ENCODE measurements around the gene CMBL. TPM values are rescaled to one million over a fixed set of nuclear protein-coding genes. Genes with fewer than 3 reads are reported as not detected.

CMBL gene
- total and polyA plus RNA-seq, 2 experiments from 2014 or later, result 1.3 to 3.9 TPM

- Histone ChIP-seq H3K36me3 (no peaks in the 10 kb centered on the region), H3K27me3 (peaks cover 4% of the 10 kb centered on the region), H3K4me1 (ENCODE audit: low read depth) (no peaks in the 10 kb centered on the region), H3K27ac (no peak overlapping the region), H3K4me3 (no peak overlapping the region), H3K9me3 (ENCODE audit: low read depth) (no peaks in the 10 kb centered on the region)
- TF ChIP-seq CTCF (IDR thresholded peaks at IDR 0.05; ENCODE audit: low read depth, low read length), result no peak
- no peak for DNase-seq (ENCODE audit: low read depth in 1 of 2, low spot score in 1 of 2)
Measured at GRCh38 chr5:10310066-10310779, 2.5 kb upstream of the CMBL start.

GRCh38 chr5:10308844-10309243 lies 1.1 kb upstream of the CMBL start:
- Histone ChIP-seq H3K36me3 (no peaks in the 10 kb centered on the region), H3K9me3 (ENCODE audit: low read depth) (no peaks in the 10 kb centered on the region), H3K4me1 (ENCODE audit: low read depth) (no peaks in the 10 kb centered on the region), H3K27ac (no peak overlapping the region), H3K4me3 (no peak overlapping the region), H3K27me3 (peaks cover 4% of the 10 kb centered on the region)
- DNase-seq (ENCODE audit: low read depth in 1 of 2, low spot score in 1 of 2), result no peak
- no peak for TF ChIP-seq CTCF (IDR thresholded peaks at IDR 0.05; ENCODE audit: low read depth, low read length)

GRCh38 chr5:10306806-10307205 lies 896 bp downstream of the CMBL start:
- Histone ChIP-seq H3K36me3 (no peaks in the 10 kb centered on the region), H3K27ac (no peak overlapping the region), H3K4me3 (no peak overlapping the region), H3K4me1 (ENCODE audit: low read depth) (no peaks in the 10 kb centered on the region), H3K27me3 (peaks cover 4% of the 10 kb centered on the region), H3K9me3 (ENCODE audit: low read depth) (no peaks in the 10 kb centered on the region)
- no peak for DNase-seq (ENCODE audit: low read depth in 1 of 2, low spot score in 1 of 2)
- TF ChIP-seq CTCF (IDR thresholded peaks at IDR 0.05; ENCODE audit: low read depth, low read length), result no peak

- Histone ChIP-seq H3K4me1 (ENCODE audit: low read depth) (no peaks in the 10 kb centered on the region), H3K27ac (no peak overlapping the region), H3K9me3 (ENCODE audit: low read depth) (no peaks in the 10 kb centered on the region), H3K4me3 (no peak overlapping the region), H3K36me3 (no peaks in the 10 kb centered on the region), H3K27me3 (peaks cover 4% of the 10 kb centered on the region)
- TF ChIP-seq CTCF (IDR thresholded peaks at IDR 0.05; ENCODE audit: low read depth, low read length), result no peak
- DNase-seq (ENCODE audit: low read depth in 1 of 2, low spot score in 1 of 2), result no peak
Measured at GRCh38 chr5:10306114-10306513, 1.6 kb downstream of the CMBL start.

GRCh38 chr5:10304932-10305331 lies 2.8 kb downstream of the CMBL start:
- no peak for DNase-seq (ENCODE audit: low read depth in 1 of 2, low spot score in 1 of 2)
- Histone ChIP-seq H3K27ac (no peak overlapping the region), H3K9me3 (ENCODE audit: low read depth) (no peaks in the 10 kb centered on the region), H3K4me1 (ENCODE audit: low read depth) (no peaks in the 10 kb centered on the region), H3K36me3 (no peaks in the 10 kb centered on the region), H3K27me3 (peaks cover 4% of the 10 kb centered on the region), H3K4me3 (no peak overlapping the region)
- TF ChIP-seq CTCF (IDR thresholded peaks at IDR 0.05; ENCODE audit: low read depth, low read length), result no peak

Measured in cardiac muscle cell (in vitro differentiated cells and primary cell).